WTC11 (cell line): ENCODE measurements around the gene WDR87. TPM values are rescaled to one million over a fixed set of nuclear protein-coding genes. Genes with fewer than 3 reads are reported as not detected.
"Not testable (repeated sequence)": the region's sequence is repeated elsewhere in the genome, so short reads cannot be mapped to it uniquely, and the experiment has no call there.

Experiments used
- ATAC-seq: fragments of 200-7000 bp; cut with Tn5 transposase; 2 replicates; pipeline ENCODE4 v1.10.0; 2021; ENCODE audit warnings: mild to moderate bottlenecking, moderate library complexity
- CTCF ChIA-PET: fragments of 300-600 bp; sonication (Branson Sonifier 250); formaldehyde crosslinking; loops from one replicate; lab custom pipeline; 2021; ENCODE audit warnings: antibody characterized with exemption; lab: Charles Lee
- POLR2A ChIA-PET: fragments of 350-600 bp; sonication (Branson Sonifier 250); formaldehyde crosslinking; loops from one replicate; lab custom pipeline; 2021; ENCODE audit warnings: antibody characterized with exemption; lab: Charles Lee
- DNase-seq: peaks from one replicate; pipeline ENCODE4 v3.0.0; 2021; ENCODE audit warnings: low spot score
- H3K27ac Mint-ChIP-seq: 2 replicates; pipeline ENCODE4 v1.8.0; 2021; ENCODE audit warnings: mixed read lengths
- H3K27me3 Mint-ChIP-seq: 2 replicates; pipeline ENCODE4 v1.8.0; 2021; ENCODE audit warnings: low read depth, mild to moderate bottlenecking, moderate library complexity, mixed read lengths
- H3K36me3 Mint-ChIP-seq: 2 replicates; pipeline ENCODE4 v1.8.0; 2021; ENCODE audit warnings: mixed read lengths
- H3K4me1 Mint-ChIP-seq: 2 replicates; pipeline ENCODE4 v1.8.0; 2022; ENCODE audit warnings: mixed read lengths
- H3K4me3 Mint-ChIP-seq: 2 replicates; pipeline ENCODE4 v1.8.0; 2021; ENCODE audit warnings: mild to moderate bottlenecking, moderate library complexity, mixed read lengths
- H3K9me3 Mint-ChIP-seq: 2 replicates; pipeline ENCODE4 v1.8.0; 2021; ENCODE audit warnings: mixed read lengths
- ARID4B ChIP-seq: sonication (generic); formaldehyde crosslinking; IDR thresholded peaks from 2 replicates; pipeline ENCODE4 v1.8.0; 2023; ENCODE audit warnings: missing genetic modification reagents, mild to moderate bottlenecking, borderline replicate concordance
- ATF2 ChIP-seq: sonication (generic); formaldehyde crosslinking; IDR thresholded peaks from 2 replicates; pipeline ENCODE4 v1.8.1; 2022; ENCODE audit warnings: low read depth, missing genetic modification reagents, borderline replicate concordance
- ATF6 ChIP-seq: sonication (generic); formaldehyde crosslinking; IDR thresholded peaks from 2 replicates; pipeline ENCODE4 v1.8.1; 2023; ENCODE audit warnings: mild to moderate bottlenecking, missing genetic modification reagents
- CBFB ChIP-seq: sonication (generic); formaldehyde crosslinking; IDR thresholded peaks from 2 replicates; pipeline ENCODE4 v1.8.1; 2022; ENCODE audit warnings: mild to moderate bottlenecking, low read depth, missing genetic modification reagents
- CDX4 ChIP-seq: fragments of 250-450 bp; sonication (Bioruptor Pico); IDR thresholded peaks from 2 replicates; pipeline ENCODE4 v1.9.0; 2021; ENCODE audit warnings: moderate library complexity, mild to moderate bottlenecking, inconsistent platforms, borderline replicate concordance
- CREB1 ChIP-seq: sonication (generic); formaldehyde crosslinking; IDR thresholded peaks from 2 replicates; pipeline ENCODE4 v1.8.0; 2023; ENCODE audit warnings: mild to moderate bottlenecking, missing genetic modification reagents
- ELF4 ChIP-seq: sonication (generic); formaldehyde crosslinking; IDR thresholded peaks from 2 replicates; pipeline ENCODE4 v1.8.1; 2022; ENCODE audit warnings: low read depth, mild to moderate bottlenecking, moderate library complexity, missing genetic modification reagents
- FOXJ3 ChIP-seq: sonication (generic); formaldehyde crosslinking; IDR thresholded peaks from 2 replicates; pipeline ENCODE4 v1.9.0; 2021; ENCODE audit warnings: missing genetic modification reagents, mild to moderate bottlenecking, borderline replicate concordance
- GRHL2 ChIP-seq: fragments of 250-450 bp; sonication (Bioruptor Pico); IDR thresholded peaks from 2 replicates; pipeline ENCODE4 v1.8.0; 2022; ENCODE audit warnings: mild to moderate bottlenecking, moderate library complexity; ENCODE audit not compliant: insufficient replicate concordance, severe bottlenecking
- MLX ChIP-seq: sonication (generic); formaldehyde crosslinking; IDR thresholded peaks from 2 replicates; pipeline ENCODE4 v1.8.1; 2023; ENCODE audit warnings: mild to moderate bottlenecking, missing genetic modification reagents, moderate library complexity
- MXD4 ChIP-seq: fragments of 250-450 bp; sonication (Bioruptor Pico); IDR thresholded peaks from 2 replicates; pipeline ENCODE4 v1.8.0; 2021; ENCODE audit warnings: mild to moderate bottlenecking, moderate library complexity, borderline replicate concordance
- TCF7 ChIP-seq: sonication (generic); formaldehyde crosslinking; IDR thresholded peaks from 2 replicates; pipeline ENCODE4 v1.8.0; 2022; ENCODE audit warnings: mild to moderate bottlenecking, low read depth, missing genetic modification reagents, moderate library complexity
- TP53 ChIP-seq: sonication (generic); formaldehyde crosslinking; IDR thresholded peaks from 2 replicates; pipeline ENCODE4 v1.8.1; 2023; ENCODE audit warnings: mild to moderate bottlenecking, missing genetic modification reagents
- USF1 ChIP-seq: sonication (generic); formaldehyde crosslinking; IDR thresholded peaks from 2 replicates; pipeline ENCODE4 v1.8.0; 2022; ENCODE audit warnings: mild to moderate bottlenecking, missing genetic modification reagents
- ZNF232 ChIP-seq: sonication (generic); formaldehyde crosslinking; IDR thresholded peaks from 2 replicates; pipeline ENCODE4 v1.8.0; 2022; ENCODE audit warnings: mild to moderate bottlenecking, missing genetic modification reagents
- ZNF396 ChIP-seq: fragments of 250-450 bp; sonication (Bioruptor Pico); IDR thresholded peaks from 2 replicates; pipeline ENCODE4 v1.8.0; 2021; ENCODE audit warnings: mild to moderate bottlenecking, moderate library complexity, borderline replicate concordance
- ZNF512 ChIP-seq: sonication (generic); formaldehyde crosslinking; IDR thresholded peaks from 2 replicates; pipeline ENCODE4 v1.8.1; 2022; ENCODE audit warnings: missing genetic modification reagents, borderline replicate concordance
- total RNA-seq: library from RNA; stranded (reverse); gene quantifications from 3 replicates; pipeline ENCODE4 v1.2.3, GENCODE V29; 2021

WDR87 gene
- total RNA-seq, 1 experiment from 2014 or later: not detected

GRCh38 chr19:37925212-37925611 is 18.8 kb upstream of the WDR87 start:
- CTCF ChIA-PET: interaction anchor here (0.7 kb wide), 1 partner anchor 120 kb away, joined by 3 read pairs; no protein-coding TSS in a partner anchor
- POLR2A ChIA-PET: interaction anchor here (0.7 kb wide), 1 partner anchor 23 kb away, joined by 5 read pairs; no protein-coding TSS in a partner anchor
- no peak for DNase-seq
- H3K4me1 Mint-ChIP-seq: peaks cover 37% of the 10 kb centered on the region
- ATAC-seq: no peak
- peaks cover 8% of the 10 kb centered on the region for H3K36me3 Mint-ChIP-seq
- no peak overlapping the region for H3K4me3 Mint-ChIP-seq
- H3K27ac Mint-ChIP-seq: peak overlapping the region; percentile 82; the same call in 1 of the 2 replicates
- H3K27me3 Mint-ChIP-seq: no peaks in the 10 kb centered on the region
- H3K9me3 Mint-ChIP-seq: peaks cover 4% of the 10 kb centered on the region
- no peak for TF ChIP-seq USF1
- no peak for TF ChIP-seq ATF2 (CRISPR knock-in tag)
- TF ChIP-seq ARID4B (CRISPR knock-in tag): no peak
- TF ChIP-seq ATF6 (CRISPR knock-in tag): no peak
- no peak for TF ChIP-seq ZNF396 (CRISPR knock-in tag)

GRCh38 chr19:37924573-37924972 is 18.2 kb upstream of the WDR87 start:
- H3K4me3 Mint-ChIP-seq: not testable (repeated sequence)
- CTCF ChIA-PET: interaction anchor here (0.6 to 1.4 kb wide), 5 partner anchors 18 to 218 kb away, joined by 3 to 9 read pairs (median 3); partner anchors contain the start of gene WDR87

GRCh38 chr19:37920591-37921450 is 14.4 kb upstream of the WDR87 start:
- CTCF ChIA-PET: interaction anchor here (1.0 kb wide), 1 partner anchor 66 kb away, joined by 4 read pairs; no protein-coding TSS in a partner anchor
- Mint-ChIP-seq H3K9me3 (peaks cover 4% of the 10 kb centered on the region), H3K4me1 (peaks cover 4% of the 10 kb centered on the region; the same call in 1 of the 2 replicates), H3K4me3 (no peak overlapping the region), H3K36me3 (peaks cover 11% of the 10 kb centered on the region), H3K27ac (peak overlapping the region; percentile 35; the same call in 1 of the 2 replicates), H3K27me3 (no peaks in the 10 kb centered on the region)
- no peak for ATAC-seq
- no peak for DNase-seq
- POLR2A ChIA-PET: interaction anchor here (0.6 to 1.0 kb wide), 2 partner anchors 11 to 89 kb away, joined by 3 read pairs; no protein-coding TSS in a partner anchor
- TF ChIP-seq ZNF512 (CRISPR knock-in tag): no peak
- TF ChIP-seq MLX (CRISPR knock-in tag): no peak
- TF ChIP-seq MXD4 (CRISPR knock-in tag): no peak
- no peak for TF ChIP-seq CBFB (CRISPR knock-in tag)
- TF ChIP-seq ELF4 (CRISPR knock-in tag): no peak
- TF ChIP-seq CDX4 (CRISPR knock-in tag): no peak
- no peak for TF ChIP-seq CREB1 (CRISPR knock-in tag)
- TF ChIP-seq GRHL2 (CRISPR knock-in tag): no peak
- no peak for TF ChIP-seq TP53 (CRISPR knock-in tag)
- TF ChIP-seq FOXJ3 (CRISPR knock-in tag): no peak
- TF ChIP-seq ZNF232 (CRISPR knock-in tag): no peak
- no peak for TF ChIP-seq TCF7

More at GRCh38 chr19:37924573-37924972, 18.2 kb upstream of the WDR87 start:
- H3K4me1 Mint-ChIP-seq: peaks cover 32% of the 10 kb centered on the region
- ATAC-seq, H3K9me3 Mint-ChIP-seq, DNase-seq, H3K36me3 Mint-ChIP-seq, H3K27me3 Mint-ChIP-seq, H3K27ac Mint-ChIP-seq: not testable (repeated sequence)
- POLR2A ChIA-PET: interaction anchor here (0.6 kb wide), 1 partner anchor 154 kb away, joined by 3 read pairs; no protein-coding TSS in a partner anchor
